GM18519 (cell line): ENCODE data around the gene ZBTB16.

Source experiments
- ATAC-seq: cut with Tn5 transposase; IDR thresholded peaks from one replicate; pipeline ENCODE4 v1.9.1; 2021; ENCODE audit warnings: mild to moderate bottlenecking, moderate library complexity; ENCODE audit not compliant: unreplicated experiment, low FRiP score

ZBTB16 gene

DNA sequence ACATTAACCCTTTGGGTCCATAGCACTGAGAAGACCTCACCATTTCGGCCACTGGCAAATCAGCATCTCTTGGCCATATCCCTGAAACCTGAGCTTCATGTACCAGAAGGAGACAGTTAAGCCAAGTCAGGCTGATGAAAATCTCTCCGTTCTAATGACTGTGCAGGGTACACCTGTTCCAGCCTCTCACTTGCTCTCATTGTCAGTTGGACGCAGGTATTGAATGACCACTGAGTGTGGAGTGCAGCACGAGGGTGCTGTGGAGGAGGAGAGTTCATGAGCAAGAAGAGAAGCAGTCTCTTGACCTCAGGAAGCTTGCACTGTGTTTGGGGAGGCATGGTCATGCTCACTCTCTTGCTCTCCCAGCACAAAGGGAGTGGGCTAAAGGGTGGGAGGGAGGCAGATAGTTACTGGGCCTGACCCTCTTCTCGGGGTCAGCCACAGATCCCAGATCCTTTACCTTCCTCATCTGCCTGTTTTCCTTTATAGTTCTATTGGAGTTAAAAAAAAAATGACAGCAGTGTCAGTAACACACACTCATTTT lies 65.2 kb downstream of the ZBTB16 start:
- no peak for ATAC-seq

GRCh38 chr11:114125531-114125930 lies 66.0 kb downstream of the ZBTB16 start:
- ATAC-seq = no peak

DNA sequence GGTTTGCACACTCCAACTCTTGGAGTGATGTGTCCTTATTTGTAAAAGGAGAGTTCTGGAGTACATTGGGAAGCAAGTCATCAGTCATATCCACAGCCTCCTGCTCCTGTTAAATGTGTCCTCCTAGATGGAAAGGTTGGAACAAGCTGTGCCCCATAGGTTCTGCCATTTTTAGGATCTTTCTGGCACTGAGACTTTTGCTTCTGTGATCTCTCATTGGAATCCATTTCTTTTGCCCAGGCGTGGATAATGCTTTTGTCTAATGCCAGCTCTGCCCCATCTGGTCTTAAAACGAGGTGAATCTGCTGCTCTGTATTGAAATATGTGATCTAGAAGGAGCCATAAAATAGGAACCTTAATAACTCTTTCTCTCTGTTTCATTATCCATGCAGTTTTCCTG lies 66.4 kb downstream of the ZBTB16 start:
- no peak for ATAC-seq

- ATAC-seq = no peak
Measured at GRCh38 chr11:114128399-114128798, 68.9 kb downstream of the ZBTB16 start.

- ATAC-seq = no peak
Measured at GRCh38 chr11:114129142-114129541, 69.6 kb downstream of the ZBTB16 start.

GRCh38 chr11:114129699-114130098 lies 70.2 kb downstream of the ZBTB16 start:
- no peak for ATAC-seq

DNA sequence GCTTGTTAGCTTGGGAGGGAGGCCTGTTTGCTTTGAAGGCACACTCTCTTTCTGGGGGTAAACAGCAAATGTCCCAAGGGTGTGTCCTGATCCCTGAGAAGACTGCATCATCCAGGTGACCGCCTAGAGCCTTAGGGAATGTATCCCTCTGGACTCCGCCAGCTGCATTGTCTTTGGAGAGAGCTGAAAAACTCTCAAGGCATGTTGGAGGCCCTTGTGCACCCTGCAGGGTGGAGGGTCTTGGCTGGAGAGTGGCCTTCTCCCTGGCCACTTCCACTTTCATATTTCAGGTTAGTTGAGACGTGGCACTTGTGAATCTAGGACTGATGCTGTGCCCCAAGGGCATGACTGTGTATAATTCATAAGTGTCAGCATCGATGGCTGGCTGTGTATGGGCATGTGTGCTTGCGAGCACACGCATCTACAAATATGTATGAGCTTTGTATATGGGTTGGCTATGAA lies 70.6 kb downstream of the ZBTB16 start:
- ATAC-seq = no peak

DNA sequence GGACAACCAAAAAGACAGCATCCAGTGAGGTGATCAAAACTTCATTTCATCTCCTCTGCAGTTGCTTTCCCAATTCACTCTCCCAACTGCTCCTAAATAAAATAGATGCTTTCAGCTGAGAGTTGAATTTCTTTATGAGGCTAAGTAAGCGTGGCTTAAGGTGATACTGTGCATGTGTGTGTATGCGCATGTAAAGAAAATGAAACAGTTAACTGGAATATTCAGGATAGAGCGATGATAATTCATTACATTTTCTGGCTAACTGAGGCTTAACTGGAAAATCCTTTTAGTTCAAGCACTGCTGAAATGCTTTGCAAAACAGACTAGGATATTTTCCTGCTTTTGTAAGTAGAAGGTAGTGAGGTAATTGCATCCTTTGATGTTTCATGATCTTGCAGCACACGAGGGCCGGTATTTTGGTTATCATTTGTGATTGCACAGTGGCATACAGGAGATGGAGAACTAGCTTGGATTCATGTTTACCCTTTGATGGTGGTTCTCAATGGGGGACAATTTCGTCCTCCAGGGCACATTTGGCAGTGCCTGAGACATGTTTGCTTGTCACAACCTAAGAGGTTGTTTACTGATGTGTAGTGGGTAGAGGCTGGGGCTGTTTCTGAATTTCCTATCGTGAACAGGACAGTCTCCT lies 71.2 kb downstream of the ZBTB16 start:
- ATAC-seq = no peak

GRCh38 chr11:114131461-114131864 lies 72.0 kb downstream of the ZBTB16 start:
- ATAC-seq = no peak

- no peak for ATAC-seq
Measured at GRCh38 chr11:114132417-114132816, 72.9 kb downstream of the ZBTB16 start.

DNA sequence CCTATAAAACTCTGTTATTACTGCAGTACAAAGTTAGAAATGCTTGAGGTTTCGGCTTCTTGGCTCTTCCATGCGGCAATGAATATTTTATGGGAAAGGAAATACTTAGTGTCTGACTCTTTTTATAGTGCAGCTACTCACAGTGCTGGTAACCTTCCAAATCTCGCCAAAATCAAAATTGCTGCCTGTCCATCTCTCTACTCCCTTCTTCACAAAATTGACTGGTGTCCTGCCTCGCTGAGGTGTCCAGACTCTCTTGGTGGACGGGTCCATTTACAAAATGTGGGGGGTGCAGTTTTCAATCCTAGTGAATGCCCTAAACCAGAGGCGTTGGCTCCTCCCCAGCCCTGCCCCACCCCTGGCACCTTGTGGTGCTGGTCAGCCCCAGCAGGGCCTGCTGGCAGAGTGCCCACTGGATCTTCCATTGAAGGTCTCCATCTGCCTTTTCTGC lies 73.5 kb downstream of the ZBTB16 start:
- ATAC-seq = no peak

DNA sequence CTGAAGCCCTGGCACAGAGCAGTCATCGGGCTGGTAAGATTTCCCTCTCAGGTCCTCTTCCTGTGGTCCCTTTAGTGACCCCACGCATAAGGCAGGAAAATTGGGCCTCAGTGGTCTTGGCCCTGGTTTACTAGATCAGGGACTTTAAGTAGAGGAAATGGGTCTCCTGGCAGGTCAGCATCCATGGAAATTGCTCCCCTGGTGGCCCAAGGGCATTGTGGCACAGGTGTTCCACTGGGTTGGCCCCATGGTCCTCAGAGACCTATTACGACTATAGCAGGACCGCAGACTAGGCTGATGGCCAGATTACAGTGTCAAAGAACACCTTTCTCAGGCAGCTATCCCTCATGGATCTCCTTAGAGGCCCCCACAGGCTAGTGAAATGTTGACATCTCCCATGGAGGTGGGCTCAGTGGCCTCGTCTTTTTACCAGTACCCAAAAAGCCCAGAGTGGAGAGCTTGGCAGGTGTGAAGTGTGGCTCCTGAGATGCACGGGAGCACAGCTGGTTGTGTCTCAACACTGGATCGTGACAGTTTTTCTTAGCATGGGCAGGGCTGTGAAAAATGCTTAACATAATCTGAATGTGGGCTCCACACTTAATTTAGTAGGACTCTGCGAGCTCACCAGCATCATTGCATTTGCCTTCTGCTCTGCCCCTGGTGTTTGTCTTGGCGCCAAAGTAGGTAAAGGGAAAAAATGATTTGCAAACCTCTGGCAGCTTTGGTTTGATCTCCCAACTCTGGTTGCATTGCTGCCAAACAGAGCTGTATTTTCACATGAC lies 74.2 kb downstream of the ZBTB16 start:
- no peak for ATAC-seq

DNA sequence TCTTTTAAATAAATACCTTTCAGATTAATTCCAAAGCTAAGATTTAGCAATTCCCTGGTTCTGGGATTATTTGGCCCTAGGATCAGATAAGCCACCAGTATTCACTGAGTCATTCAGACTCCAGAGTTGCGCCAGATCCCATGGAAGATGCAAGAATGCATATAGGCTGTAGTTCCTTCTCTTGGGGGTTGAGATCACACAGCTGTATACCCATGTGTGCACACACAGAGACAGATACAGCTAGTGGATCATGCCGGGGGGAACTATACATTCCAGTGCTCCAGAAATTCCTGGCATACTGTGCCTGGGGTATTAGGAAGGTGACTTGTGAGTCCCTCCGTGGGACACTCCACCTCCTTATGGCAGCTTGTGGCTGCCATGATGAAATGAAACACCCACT lies 75.4 kb downstream of the ZBTB16 start:
- ATAC-seq = no peak

GRCh38 chr11:114135737-114136151 lies 76.2 kb downstream of the ZBTB16 start:
- no peak for ATAC-seq

DNA sequence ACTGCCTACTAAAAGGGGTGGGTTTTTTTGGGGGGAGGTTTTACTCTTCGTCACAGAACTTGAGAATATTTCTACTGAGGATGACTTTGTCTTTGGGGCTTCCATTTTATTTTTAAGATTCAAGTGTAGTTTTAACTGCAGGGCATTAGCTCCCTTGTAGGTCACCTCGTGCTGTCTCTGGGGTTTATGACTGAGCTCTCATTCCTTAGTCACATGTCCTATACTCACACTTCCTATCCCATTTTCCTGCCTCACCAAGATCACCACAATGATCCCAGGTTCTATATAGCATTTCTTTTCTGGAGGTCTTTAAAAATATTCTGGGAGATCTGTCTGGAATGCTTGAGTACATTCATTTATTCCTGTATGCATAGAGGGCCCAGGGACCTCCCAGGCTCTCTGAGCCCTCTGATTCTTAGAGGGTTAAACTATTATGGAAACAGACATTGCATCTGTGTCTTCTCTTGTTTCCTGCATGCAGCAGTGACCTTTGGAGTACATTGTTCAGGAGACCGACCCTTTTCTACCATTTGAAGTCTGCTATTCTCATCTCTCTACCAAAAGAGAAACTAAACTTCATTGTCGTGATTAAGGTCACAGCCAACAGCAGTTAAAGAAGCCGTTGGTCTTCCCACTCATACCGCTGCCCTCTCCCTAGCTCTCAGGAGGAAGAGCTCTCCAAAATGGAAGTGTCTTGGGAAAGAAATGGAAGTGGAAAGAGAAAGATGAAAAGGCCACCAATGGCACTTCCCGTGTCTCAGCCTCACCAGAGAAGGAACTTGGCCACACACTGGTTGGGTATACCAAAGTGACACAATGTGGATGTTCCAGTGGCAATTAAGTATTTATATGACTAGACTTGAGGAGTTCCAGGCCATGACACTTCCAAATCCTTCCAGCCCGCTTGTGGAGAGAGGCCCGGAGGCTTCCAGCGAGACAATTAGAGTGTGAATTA lies 77.5 kb downstream of the ZBTB16 start:
- no peak for ATAC-seq

DNA sequence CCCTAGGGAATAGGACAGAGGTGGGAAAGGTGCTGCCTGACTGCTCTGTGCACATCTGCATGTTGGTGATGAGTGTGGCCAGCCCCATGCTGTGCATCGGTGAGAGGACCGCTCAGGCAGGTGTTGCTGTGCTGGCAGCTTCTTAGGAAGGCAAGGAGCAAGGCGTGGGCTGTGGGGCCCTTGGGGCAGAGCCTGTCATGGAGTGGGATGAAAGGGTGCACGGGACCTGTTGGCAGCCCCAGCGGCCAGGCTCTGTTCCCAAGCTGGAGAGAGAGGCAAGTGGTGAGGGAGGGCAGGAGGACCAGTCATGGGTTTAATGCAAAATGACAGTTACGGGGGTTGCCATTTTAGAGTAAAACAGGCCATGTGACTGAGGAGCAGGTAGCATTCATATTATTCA lies 78.3 kb downstream of the ZBTB16 start:
- no peak for ATAC-seq

GRCh38 chr11:114138411-114138810 lies 78.9 kb downstream of the ZBTB16 start:
- ATAC-seq = no peak

GRCh38 chr11:114140826-114141225 lies 81.3 kb downstream of the ZBTB16 start:
- no peak for ATAC-seq

- no peak for ATAC-seq
Measured at GRCh38 chr11:114141863-114142580, 82.5 kb downstream of the ZBTB16 start.

DNA sequence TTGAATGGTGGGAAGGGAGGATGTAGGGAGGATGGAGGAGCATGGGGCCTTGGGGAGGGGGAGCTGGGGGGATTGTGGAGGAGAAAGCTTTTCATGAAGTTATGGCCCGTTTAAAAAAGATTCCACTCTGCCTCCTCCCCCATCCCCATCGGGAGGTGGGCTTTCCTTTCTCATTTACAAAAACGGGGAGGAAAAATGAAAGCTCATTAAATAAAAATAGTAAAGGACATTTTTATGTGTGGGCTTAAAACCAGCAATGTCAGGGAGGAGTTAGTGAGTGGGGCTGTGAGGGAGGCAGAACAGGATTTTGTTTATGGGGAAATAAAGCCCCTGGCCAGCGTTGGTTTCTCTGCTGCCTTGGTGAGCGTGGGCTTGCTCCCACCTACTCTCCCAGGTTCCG lies 83.2 kb downstream of the ZBTB16 start:
- ATAC-seq = no peak
